Measurements from ENCODE around the gene BHLHE41. TPM values are rescaled to one million over a fixed set of nuclear protein-coding genes. Genes with fewer than 3 reads are reported as not detected.

The BHLHE41 gene
- total and polyA plus RNA-seq, 2 experiments from 2014 or later, result 1.6 to 3.6 TPM

- Histone ChIP-seq H3K9me3 (ENCODE audit: low read depth) (no peaks in the 10 kb centered on the region), H3K27ac (no peak overlapping the region), H3K27me3 (no peaks in the 10 kb centered on the region), H3K4me2 (no peak overlapping the region), H2AFZ (no peak overlapping the region), H3K36me3 (replicated peaks; ENCODE audit: insufficient read depth, low read depth) (no peaks in the 10 kb centered on the region), H3K9me2 (replicated peaks; ENCODE audit: insufficient read depth) (no peaks in the 10 kb centered on the region), H3K4me3 (no peak overlapping the region), H3K79me2 (no peaks in the 10 kb centered on the region), H4K20me1 (ENCODE audit: insufficient read depth, poor library complexity, severe bottlenecking) (no peaks in the 10 kb centered on the region), H3K4me1 (ENCODE audit: insufficient read depth) (no peaks in the 10 kb centered on the region)
- 90% methylated on average over 1 of the region's 1 CpG for WGBS (ENCODE audit: low lambda C conversion rate, missing lambda C conversion rate)
- no peak for DNase-seq (ENCODE audit: low spot score)
- TF ChIP-seq EZH2phosphoT487 (IDR thresholded peaks at IDR 0.05; ENCODE audit: low read depth, severe bottlenecking, unreplicated experiment) (no peak), CTCF (IDR thresholded peaks at IDR 0.05; ENCODE audit: poor library complexity) (no peak), EZH2 (IDR thresholded peaks at IDR 0.05; ENCODE audit: borderline replicate concordance) (no peak)
Measured at GRCh38 chr12:26080911-26081310, 43.9 kb downstream of the BHLHE41 start.

GRCh38 chr12:26077915-26078702 is 46.7 kb downstream of the BHLHE41 start:
- Histone ChIP-seq H2AFZ (no peak overlapping the region), H3K27ac (no peak overlapping the region)
- WGBS (ENCODE audit: low lambda C conversion rate, missing lambda C conversion rate), result 84% methylated on average over 2 of the region's 2 CpGs

More at GRCh38 chr12:26077915-26078702, 46.7 kb downstream of the BHLHE41 start:
- no peaks in the 10 kb centered on the region for H3K79me2 ChIP-seq
- H3K9me3 ChIP-seq (ENCODE audit: low read depth), result no peaks in the 10 kb centered on the region
- TF ChIP-seq EZH2phosphoT487 (IDR thresholded peaks at IDR 0.05; ENCODE audit: low read depth, severe bottlenecking, unreplicated experiment) (no peak), EZH2 (IDR thresholded peaks at IDR 0.05; ENCODE audit: borderline replicate concordance) (no peak), CTCF (IDR thresholded peaks at IDR 0.05; ENCODE audit: poor library complexity) (no peak)
- DNase-seq (ENCODE audit: low spot score), result no peak
- no peak overlapping the region for H3K4me3 ChIP-seq
- no peaks in the 10 kb centered on the region for H3K36me3 ChIP-seq (replicated peaks; ENCODE audit: insufficient read depth, low read depth)
- H4K20me1 ChIP-seq (ENCODE audit: insufficient read depth, poor library complexity, severe bottlenecking), result no peaks in the 10 kb centered on the region
- H3K9me2 ChIP-seq (replicated peaks; ENCODE audit: insufficient read depth), result no peaks in the 10 kb centered on the region
- H3K4me2 ChIP-seq, result no peak overlapping the region
- no peaks in the 10 kb centered on the region for H3K27me3 ChIP-seq
- no peaks in the 10 kb centered on the region for H3K4me1 ChIP-seq (ENCODE audit: insufficient read depth)

Other genes starting within 250 kb of the BHLHE41 start
- 46.2 and 46.9 TPM in 2 replicates for gene RASSF8, start 166.4 kb downstream of the BHLHE41 start, total RNA-seq
- 20.3 and 24.6 TPM in 2 replicates for gene RASSF8, start 166.4 kb downstream of the BHLHE41 start, polyA plus RNA-seq
- 4.1 and 12.5 TPM in 2 replicates for gene SSPN, start 70.5 kb upstream of the BHLHE41 start, total RNA-seq
- 1.7 and 2.3 TPM in 2 replicates for gene SSPN, start 70.5 kb upstream of the BHLHE41 start, polyA plus RNA-seq

All from hepatocyte (in vitro differentiated cells).